Hepatocyte (in vitro differentiated cells): ENCODE results near the gene WWTR1.

Experiments used
- EZH2 ChIP-seq: fragments of 200-600 bp; sonication (generic); IDR thresholded peaks from 2 replicates; pipeline ENCODE4 v1.6.1; 2016; ENCODE audit warnings: antibody characterized with exemption, mild to moderate bottlenecking, borderline replicate concordance
- EZH2phosphoT487 ChIP-seq: fragments of 200-600 bp; sonication (generic); IDR thresholded peaks from one replicate; pipeline ENCODE4 v1.6.1; 2018; ENCODE audit warnings: antibody characterized with exemption, mild to moderate bottlenecking, low read depth, moderate library complexity; ENCODE audit not compliant: unreplicated experiment, severe bottlenecking
- TF ChIP-seq, protein P1 (sequence below): fragments of 200-600 bp; sonication (generic); IDR thresholded peaks from 2 replicates; pipeline ENCODE4 v1.5.1; 2016; ENCODE audit warnings: antibody characterized with exemption, mild to moderate bottlenecking; ENCODE audit not compliant: poor library complexity

DNA sequence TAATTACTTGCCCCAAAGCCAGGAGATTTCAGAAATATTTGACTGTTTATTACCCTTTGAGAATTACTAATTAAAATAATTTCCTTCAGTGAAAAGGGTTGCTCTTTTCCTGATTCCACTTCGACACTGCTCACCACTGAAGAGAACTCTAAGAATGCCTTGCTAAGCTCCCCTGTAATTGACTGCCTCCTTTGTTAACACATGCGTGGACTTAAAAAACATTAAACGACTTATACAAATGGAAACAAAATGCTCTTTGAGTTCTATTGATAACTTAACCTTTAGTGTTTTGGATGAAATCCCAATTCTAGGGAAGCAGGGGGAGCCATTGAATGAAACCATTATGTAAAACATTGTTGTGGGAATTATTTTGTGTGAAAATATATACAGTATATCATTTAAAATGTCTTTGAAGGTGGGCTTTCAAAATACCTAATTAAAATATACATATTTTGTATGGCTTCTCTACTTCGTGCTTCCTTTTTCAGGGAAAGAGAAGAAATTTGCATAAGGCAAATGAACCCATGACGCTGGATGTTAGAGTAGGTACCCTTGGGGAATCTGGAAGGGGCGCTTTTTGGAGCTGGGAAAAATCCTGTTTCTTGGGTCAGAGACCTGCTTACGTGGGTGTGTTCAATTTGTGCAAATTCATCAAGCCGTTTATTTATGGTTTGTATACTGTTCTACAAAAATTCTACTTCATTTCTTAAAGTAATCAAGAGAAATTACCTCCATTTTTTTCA lies 64.2 kb downstream of the WWTR1 start:
- TF ChIP-seq, protein P1, sequence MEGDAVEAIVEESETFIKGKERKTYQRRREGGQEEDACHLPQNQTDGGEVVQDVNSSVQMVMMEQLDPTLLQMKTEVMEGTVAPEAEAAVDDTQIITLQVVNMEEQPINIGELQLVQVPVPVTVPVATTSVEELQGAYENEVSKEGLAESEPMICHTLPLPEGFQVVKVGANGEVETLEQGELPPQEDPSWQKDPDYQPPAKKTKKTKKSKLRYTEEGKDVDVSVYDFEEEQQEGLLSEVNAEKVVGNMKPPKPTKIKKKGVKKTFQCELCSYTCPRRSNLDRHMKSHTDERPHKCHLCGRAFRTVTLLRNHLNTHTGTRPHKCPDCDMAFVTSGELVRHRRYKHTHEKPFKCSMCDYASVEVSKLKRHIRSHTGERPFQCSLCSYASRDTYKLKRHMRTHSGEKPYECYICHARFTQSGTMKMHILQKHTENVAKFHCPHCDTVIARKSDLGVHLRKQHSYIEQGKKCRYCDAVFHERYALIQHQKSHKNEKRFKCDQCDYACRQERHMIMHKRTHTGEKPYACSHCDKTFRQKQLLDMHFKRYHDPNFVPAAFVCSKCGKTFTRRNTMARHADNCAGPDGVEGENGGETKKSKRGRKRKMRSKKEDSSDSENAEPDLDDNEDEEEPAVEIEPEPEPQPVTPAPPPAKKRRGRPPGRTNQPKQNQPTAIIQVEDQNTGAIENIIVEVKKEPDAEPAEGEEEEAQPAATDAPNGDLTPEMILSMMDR = no peak
- TF ChIP-seq EZH2 (no peak), EZH2phosphoT487 (no peak)
